GM12874 (cell line): Measurements from ENCODE around the gene GSTO1.

Experiments
- CTCF ChIP-seq: IDR thresholded peaks from 2 replicates; pipeline ENCODE4 v1.5.1; 2011; ENCODE audit warnings: low read depth, mild to moderate bottlenecking, control low read depth, low read length, moderate library complexity; ENCODE audit not compliant: insufficient read depth

Gene GSTO1

GRCh38 chr10:104259456-104259855 lies 4.8 kb downstream of the GSTO1 start:
- TF ChIP-seq CTCF: no peak

GRCh38 chr10:104259999-104260774 lies 5.5 kb downstream of the GSTO1 start:
- TF ChIP-seq CTCF: no peak

- TF ChIP-seq CTCF: no peak
Observed at GRCh38 chr10:104260775-104261115, 6.1 kb downstream of the GSTO1 start.

- no peak for TF ChIP-seq CTCF
Observed at GRCh38 chr10:104262055-104262454, 7.4 kb downstream of the GSTO1 start.

GRCh38 chr10:104264783-104265182 lies 10.1 kb downstream of the GSTO1 start:
- TF ChIP-seq CTCF: no peak

- no peak for TF ChIP-seq CTCF
Observed at GRCh38 chr10:104267721-104268404, 13.2 kb downstream of the GSTO1 start.

- TF ChIP-seq CTCF: no peak
Observed at GRCh38 chr10:104268405-104268712, 13.7 kb downstream of the GSTO1 start.
